ENCODE measurements around the gene MVK. TPM values are rescaled to one million over a fixed set of nuclear protein-coding genes. Genes with fewer than 3 reads are reported as not detected.

MVK gene
- total RNA-seq, 1 donor from 2014 or later, result 44.9 TPM

DNA sequence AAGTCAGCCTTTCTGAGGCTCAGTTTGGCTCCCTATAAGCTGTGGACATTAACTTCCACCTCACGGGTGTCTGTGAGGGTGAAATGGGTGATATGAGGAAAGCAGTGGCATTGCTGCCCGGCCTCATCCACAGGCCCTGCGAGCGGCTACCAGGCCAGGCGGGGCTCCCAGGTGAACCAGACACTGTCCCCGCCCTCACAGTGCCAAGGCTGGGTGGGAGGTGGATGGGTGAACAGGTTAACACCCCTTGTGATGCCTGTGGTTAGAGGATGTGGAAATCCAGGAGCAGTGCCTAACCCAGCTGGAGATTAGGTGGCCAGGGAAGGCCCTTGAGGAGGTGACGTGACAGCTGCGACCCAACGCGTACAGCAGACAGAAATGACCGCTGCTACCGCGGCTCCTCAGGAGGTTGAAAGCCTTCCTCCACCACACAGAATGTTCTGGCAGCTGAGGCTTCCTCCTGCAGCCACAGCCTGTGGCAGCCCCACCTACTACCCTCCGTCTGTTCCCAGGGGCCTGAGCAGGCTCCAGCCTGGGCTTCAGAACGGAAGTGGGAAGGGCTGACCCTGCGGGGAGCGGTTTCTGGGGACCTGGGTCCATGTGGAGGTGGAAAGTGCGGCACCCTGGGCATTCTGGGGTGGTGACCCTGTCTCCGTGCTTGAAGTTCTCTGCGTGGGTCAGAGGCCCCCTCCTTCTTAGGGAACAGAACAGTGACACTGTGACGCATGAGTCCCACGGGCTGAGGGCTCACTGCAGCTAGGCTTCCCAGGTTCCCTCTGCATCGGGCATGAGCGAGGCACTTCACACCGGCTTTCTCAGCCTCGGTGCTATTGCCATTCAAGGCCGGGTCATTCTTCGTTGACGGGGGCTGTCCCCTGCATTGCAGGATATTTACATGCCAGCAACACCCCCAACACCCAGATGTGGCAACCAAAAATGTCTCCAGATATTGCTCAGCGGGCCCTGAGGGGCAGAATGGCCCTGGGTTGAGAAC is 10.0 kb upstream of the MVK start:
- peak; percentile 34 for DNase-seq (ENCODE audit: low read depth)

DNA sequence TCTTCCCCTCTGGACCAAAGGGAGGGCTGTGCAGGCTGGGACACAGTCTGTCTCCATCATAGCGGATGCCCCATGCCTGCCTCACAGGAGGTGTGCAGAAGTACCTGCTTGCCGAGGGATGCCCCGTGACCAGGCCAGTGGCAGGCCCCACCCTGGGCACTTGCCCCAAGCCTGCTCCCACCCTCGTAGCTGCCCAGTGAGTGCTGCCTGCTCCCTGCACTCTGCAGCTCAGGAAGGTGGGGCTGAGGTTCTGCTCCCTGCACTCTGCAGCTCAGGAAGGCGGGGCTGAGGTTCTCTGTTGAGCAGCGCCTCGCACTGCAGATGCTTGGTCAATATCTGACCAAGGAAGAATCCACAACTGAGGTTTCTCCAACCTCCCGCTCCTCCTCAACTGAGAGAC is 7.2 kb upstream of the MVK start:
- no peak for DNase-seq (ENCODE audit: low read depth)

DNA sequence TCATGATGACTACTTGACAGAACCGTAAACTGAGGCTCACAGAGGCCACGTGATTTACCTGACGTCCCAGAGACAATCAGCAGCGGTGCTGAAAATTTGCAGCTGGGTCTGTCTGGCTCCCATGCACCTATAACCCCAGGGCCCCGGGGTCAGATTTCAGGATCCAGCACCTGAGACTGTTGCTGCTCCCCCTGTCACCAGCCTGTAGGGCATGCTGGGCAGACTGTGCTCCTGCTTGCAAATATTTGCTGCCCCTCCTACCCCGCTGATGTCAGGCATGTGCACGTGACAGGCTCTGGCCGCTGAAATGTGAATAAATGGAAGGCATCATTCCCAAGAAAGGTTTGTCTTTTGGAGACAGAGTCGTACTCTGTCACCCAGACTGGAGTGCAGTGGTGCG is 6.3 kb upstream of the MVK start:
- no peak for DNase-seq (ENCODE audit: low read depth)

DNA sequence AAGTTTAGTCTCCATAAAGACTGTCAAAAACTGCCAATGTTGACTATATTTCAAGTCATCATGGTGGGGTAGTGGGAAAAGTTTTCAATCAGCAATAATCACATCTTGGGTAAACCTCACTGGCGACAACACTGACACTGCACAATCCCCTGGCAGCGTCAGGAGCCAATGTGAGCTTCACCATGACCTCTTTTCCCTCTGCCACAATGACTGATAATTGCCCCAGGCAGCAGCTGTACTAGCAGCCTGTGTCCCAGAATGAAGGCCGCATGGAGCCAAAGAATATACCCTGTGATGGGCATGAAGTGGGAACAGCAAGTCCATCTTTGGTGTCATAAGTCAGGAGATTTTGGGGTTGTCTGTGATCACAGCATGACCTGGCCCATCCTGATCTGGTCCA is 5.6 kb upstream of the MVK start:
- no peak for DNase-seq (ENCODE audit: low read depth)

DNA sequence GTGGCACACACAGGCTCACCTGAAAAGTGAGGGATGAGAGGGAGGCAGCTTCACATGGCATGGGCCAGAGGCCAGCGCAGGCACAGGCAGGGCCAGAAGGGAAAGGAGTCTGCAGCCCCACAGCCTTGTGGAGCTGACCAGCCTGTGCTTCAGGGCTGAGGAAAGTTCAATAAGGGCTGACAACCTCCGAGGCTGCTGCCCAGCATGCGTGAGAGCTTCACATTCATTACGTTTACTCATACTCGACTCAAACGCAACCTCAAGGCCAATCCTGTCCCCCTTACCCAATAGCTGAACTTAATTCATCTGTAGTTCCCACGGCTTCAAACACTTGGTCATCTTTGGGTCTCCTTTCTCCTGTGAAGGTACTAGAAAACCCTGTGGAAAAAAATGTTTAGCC is 5.1 kb upstream of the MVK start:
- no peak for DNase-seq (ENCODE audit: low read depth)

DNA sequence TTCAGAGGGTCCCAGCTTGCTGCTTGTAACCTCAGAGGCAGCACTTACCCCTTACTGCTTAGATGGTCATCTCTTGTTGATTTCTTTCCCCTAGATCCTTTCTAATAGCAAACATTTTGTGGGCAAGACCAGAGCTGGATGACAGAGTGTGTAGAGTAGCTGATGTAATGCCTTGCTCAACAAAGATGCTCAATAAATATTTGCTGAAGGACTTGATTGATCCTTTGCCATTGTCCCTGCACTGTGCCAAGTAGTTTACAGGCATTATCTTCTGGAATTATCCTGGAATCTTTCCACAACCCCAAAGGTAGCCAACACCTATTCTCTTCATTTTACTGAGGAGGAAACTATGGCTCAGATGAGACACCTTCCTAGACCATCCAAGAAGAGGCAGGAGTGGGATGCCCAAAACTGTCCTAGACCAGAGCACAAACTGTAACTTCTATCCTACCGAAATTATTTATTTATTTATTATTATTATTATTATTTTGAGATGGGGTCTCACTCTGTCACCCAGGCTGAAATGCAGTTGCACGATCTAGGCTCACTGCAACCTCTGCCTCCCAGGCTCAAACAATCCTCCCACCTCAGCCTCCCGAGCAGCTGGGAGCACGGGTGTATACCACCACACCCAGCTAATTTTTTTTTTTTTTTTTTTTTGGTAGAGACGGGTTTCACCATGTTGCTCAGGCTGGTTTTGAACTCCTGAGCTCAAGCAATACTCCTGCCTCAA is 1.7 kb upstream of the MVK start:
- no peak for DNase-seq (ENCODE audit: low read depth)

DNA sequence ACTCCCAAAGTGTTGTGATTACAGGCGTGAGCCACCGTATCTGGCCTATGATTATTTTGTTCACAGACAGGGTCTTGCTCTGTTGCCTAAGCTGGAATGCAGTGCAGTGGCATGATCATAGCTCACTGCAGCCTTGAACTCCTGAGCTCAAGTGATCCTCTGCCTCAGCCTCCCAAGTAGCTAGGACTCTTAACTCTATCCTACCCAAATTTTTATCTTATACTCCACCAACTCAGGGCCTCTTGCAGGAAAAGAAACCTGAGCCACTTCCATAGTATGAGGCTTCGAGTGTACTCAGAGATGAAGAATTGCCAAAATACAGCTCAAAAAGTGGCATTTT is 1.1 kb upstream of the MVK start:
- DNase-seq (ENCODE audit: low read depth), result no peak

DNA sequence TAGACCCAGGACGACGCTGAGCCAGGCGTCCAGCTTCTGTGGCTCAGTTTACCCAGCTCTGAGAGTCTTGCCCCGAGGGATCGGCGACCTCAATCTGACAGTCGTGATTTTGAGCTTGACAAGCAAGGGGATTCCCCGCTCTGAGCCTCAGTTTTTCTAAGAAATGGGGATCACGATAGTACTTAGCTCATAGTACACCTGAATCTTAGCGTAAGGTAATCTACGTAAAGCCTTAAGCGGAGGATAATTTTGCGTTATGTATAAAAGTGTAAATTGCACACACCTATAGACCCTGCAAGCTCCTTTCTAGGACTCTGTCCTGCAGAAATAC is 285 bp downstream of the MVK start:
- DNase-seq (ENCODE audit: low read depth), result no peak

DNA sequence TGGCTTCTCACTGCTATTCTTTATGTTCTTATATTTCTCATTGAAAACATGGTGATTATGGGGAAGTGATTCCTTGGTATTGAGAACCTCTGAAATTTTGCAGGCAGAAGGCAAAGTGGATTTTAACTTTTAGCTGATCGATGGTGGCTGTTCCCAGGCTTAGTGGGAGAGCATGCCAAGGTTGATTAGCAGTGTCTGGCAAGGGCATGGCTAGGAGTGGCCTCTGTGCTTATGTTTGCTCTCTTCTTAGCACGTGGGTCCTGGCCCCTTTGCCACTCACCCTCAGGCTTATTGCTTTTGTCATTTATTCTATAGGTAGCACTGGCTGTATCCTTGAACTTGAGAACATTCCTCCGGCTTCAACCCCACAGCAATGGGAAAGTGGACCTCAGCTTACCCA is 2.1 kb downstream of the MVK start:
- no peak for DNase-seq (ENCODE audit: low read depth)

DNA sequence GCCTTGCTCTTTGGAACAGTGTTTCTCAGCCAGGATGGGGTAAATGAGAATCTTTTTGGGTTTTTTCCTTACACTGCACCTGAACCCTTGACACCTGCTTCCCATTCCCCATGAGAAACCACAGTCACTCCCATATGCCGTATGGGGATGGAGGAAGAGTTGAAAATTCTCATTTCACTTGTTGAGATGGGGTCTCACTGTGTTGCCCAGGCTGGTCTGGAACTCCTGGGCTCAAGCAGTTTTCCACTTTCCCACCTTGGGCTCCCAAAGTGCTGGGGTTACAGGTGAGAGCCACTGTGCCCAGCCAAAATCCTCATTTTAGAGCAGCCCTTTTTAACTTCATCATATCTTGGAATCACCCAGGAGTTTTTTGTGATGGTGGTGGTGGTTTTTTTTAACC is 3.7 kb downstream of the MVK start:
- DNase-seq (ENCODE audit: low read depth), result no peak

DNA sequence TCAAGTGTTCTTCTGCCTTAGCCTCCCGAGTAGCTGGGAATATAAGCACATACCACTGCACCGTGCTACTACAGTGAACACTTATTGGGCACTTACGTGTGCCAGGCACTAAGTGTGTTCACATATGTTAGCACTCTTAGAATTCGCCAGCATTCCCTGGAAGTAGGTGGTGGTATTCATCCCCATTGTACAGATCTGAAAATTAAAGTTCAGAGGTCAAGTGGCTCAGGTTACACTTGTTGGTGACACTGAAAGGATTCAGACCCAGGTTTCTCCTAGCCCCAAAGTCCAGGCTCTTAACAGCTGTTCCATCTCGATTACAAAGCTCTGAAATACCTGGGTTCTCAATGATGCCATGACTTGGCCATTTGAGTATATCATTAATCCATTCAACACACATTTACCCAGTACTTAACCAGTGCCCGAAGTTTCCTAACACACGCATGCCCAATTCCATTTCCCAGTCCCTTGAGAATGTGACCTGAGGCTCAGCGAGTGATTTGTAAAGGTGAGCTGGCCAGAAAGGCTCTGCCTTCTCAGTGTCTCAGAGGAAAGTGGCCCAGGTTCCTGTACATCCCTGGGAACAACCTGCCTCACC is 4.8 kb downstream of the MVK start:
- DNase-seq (ENCODE audit: low read depth), result no peak

DNA sequence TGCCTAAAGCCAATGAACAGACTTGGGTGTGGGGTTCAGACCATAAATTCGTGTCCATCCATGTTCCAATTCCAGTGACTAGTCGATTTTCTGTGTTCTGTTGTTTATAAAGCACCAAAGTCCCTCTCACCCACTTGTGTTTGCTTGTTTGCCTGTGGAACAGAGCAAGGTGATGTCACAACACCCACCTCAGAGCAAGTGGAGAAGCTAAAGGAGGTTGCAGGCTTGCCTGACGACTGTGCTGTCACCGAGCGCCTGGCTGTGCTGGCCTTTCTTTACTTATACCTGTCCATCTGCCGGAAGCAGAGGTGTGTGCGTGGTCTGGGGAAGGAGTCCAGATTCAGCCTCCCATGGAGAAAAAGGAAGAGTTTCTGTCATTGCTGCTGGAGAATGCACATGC is 6.0 kb downstream of the MVK start:
- DNase-seq (ENCODE audit: low read depth), result no peak

DNA sequence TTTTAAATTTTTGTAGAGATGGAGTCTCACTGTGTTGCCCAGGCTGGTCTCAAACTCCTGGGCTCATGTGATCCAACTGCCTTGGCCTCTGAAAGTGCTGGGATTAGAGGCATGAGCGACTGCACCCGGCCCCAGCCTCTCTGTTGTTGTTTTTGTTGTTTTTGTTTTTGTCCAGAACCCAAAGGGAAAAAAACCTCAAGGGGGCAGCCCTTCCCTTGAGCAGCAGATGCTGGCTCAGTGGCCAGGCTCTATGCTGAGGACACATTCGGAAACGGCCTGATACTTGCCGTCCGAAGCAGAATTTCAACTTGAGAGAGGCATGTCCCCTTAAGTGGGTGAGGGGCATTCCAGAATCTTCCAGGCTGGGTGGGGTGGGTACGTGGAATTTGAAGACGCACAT is 6.7 kb downstream of the MVK start:
- no peak for DNase-seq (ENCODE audit: low read depth)

DNA sequence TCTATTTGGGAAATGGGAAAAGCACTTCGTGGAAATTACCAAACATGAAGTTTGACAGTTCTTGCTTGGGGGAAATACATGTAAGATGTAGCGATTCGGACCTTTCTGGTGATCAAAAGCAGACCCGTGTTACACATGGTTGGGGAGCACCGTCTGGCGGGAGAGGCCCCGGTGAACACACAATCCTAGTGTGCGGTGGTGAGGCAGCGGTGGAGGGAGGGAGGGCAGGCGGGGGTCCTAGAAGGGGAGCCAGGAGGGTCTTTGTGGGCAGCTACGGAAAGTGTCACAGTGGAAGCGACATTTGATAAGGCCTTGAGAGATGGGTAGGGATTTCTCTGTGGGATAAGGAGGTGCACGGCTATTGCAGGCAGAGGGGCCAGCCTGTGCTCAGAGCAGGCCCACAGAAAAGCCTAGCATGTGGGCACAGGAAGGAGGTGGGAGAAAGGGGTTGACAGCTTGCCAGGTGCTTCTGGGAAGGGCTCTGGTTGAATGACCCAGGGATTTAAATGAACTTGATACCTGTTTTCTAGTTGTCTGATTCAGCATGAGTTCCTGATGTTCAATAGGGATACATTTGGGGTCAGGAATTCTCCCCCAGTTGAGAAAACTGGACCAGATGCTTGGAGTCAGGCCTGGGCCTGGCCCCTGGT is 7.2 kb downstream of the MVK start:
- DNase-seq (ENCODE audit: low read depth), result no peak

DNA sequence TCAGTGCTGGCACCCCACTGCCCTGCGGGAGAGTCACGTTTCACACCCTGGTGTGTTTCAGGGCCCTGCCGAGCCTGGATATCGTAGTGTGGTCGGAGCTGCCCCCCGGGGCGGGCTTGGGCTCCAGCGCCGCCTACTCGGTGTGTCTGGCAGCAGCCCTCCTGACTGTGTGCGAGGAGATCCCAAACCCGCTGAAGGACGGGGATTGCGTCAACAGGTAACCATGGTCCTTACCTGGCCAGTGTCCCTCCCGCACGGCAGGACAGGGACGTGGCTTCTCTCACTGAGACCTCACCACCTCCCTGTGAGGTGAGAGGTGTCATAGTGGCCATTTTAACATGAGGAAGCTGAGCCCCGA is 7.7 kb downstream of the MVK start:
- DNase-seq (ENCODE audit: low read depth), result no peak

DNA sequence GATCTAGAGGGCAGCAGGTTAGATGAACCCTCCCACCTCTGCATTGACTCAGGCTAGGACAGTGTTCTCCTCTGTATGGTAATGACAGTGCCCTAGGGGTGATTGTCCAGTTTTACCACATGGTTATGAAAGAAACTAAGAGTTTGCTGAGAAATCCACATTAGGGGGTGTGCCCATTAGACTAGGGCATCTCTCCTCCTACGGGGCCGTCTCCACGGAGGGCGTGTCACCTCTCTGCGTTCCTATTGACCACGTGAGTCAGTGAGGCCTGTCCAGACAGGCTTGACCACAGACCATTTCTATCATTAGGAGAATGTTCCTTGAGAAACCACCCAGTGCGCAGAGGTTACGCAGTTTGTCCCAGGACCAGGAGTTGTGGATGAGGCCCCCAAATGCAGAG is 8.3 kb downstream of the MVK start:
- peak; percentile 85 for DNase-seq (ENCODE audit: low read depth)

DNA sequence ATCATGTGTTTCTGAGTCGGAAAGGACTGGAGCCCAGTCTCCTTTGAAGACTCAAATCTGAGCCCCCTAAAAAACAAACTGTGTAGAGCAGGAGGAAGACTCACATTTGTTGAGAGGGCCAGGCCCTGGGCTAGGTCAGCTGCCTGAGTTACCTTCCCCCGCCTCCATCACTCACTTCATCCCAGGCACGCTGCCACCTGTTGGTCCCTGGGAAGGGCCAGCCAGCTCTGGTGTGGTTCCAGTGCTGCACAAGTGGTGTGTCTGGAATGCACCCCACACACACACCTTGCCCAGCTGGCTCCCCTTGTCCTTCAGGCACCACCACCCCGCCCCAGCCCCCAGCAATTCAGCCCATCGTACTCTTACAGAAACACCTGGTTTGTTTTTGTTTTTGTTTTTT is 9.0 kb downstream of the MVK start:
- DNase-seq (ENCODE audit: low read depth), result peak; percentile 81

DNA sequence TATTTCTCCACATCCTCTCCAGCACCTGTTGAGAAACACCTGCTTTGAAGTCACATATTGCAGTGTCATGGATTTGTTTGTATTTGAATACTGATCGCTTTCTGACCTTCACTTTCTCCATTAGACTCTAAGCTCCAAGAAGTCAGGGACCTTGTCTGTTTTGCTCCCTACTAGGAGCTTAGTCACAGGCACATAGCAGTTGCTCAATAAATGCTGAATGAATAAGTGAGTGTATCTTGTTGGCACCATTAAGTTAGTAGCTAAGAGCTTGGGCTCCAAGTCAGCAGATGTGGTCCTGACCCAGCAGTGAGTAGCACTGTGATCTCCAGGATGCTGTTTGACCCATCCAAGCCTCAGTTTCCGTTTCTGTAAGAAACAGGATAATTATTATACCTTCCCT is 10.1 kb downstream of the MVK start:
- DNase-seq (ENCODE audit: low read depth), result no peak

DNA sequence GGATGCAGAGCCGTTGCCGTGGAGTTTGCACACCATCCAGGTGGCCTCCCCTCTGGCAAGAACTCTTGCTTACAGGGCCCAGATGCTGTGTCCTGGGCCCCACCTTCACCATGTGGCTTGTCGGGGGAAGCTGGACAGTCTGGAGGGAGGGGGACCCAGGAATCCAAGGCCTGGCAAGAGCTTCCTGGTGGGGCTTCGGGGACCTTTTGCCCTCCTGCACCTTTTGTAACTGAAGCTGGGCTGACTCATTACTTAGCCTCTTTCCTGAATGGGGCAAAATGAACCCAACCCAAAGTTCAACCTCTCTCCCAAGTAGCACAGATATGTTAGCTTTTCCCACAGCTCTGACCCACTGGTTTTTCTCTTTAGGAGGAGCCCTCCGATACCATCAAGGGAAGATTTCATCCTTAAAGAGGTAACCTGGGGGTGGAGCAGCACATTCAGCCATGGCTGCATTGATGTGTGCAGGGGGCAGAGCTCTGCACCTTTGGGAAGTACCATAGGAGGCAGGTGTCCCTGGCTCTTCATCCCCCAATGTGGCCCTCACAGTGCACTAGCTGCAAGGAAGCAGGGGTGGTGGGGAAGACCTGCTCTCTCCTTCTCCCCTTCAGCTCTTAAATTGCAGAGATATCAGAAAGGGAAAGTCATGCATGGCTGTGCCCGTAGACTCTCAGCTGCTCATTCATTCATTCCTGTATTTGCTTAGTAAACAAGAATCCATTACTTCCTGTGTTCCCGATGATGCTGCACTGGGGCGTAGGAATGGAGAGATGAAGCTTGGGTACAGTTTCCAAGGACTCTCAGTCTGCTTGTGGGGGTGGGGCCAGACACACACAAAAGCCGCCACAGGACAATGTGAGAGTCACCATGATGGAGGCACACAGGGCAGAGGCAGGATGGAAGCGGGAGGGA is 13.0 kb downstream of the MVK start:
- DNase-seq (ENCODE audit: low read depth), result no peak

DNA sequence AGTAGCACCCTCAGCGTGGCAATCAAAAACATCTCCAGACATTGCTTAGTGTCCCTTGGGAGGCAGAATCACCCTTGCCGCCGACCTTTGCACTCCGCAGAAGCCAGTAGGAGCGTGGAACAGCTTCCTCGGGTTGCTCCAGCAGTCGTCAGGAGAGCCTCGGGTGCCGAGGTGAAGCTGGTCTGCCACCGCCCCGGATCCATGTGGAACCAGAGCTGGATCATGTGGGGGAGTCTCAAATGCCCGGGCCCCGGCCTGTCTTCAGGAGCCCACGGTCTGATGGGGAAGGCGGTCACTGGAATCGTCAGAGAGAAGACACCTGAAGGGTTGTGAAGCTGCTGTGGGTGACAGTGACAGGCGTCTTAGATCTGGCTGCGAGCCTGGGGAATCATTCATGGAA is 14.3 kb downstream of the MVK start:
- no peak for DNase-seq (ENCODE audit: low read depth)
